Stimulated activated CD8-positive, alpha-beta memory T cell treated with anti-CD3 and anti-CD28 coated beads, Interleukin-2, amount 100 ng/mL, for 1 hour (primary cell): Measurements from ENCODE around the gene GP1BA.

Source experiments
- DNase-seq, 2 donors: peaks; one replicate each; pipeline ENCODE4 v3.0.0-alpha.2; 2020; ENCODE audit warnings: low read depth in 2 of 2

GP1BA gene

DNA sequence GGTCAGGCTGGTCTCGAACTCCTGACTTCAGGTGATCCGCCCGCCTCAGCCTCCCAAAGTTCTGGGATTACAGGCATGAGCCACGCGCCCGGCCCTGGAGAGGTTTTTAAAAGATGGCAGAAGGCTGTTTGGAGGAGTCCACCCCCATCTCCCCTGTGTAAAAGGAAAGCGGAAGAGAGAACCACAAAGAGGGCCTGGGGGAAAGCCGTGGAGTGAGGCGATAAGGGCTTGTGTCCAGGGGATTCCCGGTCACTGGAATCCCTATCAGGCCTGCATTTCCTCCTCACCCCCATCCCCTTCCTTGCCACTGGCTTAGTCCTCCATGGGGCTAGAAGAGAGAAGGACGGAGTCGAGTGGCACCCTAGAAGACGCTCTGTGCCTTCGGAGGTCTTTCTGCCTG, at the start of gene GP1BA:
Gene GP1BA (plus strand): TSS at position 315 of the 400 bp plus-strand sequence. CDS start 328 bp downstream, outside the sequence.
- DNase-seq, result no peak

- no peak for DNase-seq
These were observed 47.6 kb upstream of the GP1BA start for GRCh38 chr17:4884489-4884888.

DNA sequence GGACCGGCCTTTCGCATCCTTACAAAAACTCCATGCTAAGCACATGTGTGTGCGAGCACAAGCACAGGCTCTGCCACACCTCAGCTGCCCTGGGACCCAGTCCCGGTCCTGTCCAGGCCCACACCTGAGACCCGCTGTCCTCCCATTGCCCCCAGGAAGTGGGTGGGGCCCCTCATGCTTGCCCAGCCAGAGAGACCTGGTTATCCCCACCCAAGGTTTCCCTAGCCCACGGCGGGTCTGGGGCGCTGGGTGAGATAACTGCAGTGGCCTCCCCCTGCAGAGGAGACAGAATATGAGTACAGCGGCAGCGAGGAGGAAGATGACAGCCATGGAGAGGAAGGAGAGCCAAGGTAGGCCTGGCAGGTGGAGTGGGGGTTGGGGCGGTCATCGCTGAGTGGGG, 45.2 kb upstream of the GP1BA start:
- DNase-seq, result no peak

GRCh38 chr17:4887581-4887980, 44.5 kb upstream of the GP1BA start:
- no peak for DNase-seq

DNA sequence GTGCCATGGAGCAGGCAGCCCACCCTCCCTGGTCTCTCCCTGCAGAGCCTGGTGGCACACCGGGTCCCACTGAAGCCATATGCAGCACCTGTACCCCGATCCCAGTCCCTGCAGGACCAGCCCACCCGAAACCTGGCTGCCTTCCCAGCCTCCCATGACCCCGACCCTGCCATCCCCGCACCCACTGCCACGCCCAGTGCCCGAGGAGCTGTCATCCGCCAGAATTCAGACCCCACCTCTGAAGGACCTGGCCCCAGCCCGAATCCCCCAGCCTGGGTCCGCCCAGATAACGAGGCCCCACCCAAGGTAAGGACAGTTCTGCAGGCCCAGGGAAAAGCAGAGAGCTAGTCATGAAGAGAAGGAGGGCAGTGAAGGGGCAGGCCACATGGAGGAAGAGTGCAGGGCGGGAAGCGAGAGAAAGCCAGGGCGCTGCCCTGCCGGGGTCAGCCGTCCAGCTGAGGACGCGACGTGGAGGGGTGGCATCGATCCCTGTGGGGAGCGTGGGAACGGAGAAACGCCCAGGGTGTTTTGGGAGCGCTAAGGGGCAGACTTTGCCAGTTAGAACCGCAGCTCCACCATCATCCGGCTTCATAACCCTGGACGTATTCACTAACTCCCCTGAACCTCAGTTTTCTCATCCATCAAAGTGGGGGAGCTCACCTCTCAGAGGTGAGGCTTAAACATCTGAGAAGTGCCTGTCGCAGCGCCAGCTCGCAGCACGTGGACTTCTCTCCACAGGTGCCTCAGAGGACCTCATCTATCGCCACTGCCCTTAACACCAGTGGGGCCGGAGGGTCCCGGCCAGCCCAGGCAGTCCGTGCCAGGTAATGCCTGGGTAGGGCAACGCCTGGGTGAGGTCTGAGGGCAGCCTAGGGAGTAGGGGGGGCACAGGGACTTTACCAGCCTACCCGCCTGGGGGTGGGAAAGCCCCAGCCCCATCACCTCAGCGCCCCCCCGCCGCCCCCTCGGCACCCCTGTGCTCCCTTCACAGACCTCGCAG, 40.4 kb upstream of the GP1BA start:
- no peak for DNase-seq

DNA sequence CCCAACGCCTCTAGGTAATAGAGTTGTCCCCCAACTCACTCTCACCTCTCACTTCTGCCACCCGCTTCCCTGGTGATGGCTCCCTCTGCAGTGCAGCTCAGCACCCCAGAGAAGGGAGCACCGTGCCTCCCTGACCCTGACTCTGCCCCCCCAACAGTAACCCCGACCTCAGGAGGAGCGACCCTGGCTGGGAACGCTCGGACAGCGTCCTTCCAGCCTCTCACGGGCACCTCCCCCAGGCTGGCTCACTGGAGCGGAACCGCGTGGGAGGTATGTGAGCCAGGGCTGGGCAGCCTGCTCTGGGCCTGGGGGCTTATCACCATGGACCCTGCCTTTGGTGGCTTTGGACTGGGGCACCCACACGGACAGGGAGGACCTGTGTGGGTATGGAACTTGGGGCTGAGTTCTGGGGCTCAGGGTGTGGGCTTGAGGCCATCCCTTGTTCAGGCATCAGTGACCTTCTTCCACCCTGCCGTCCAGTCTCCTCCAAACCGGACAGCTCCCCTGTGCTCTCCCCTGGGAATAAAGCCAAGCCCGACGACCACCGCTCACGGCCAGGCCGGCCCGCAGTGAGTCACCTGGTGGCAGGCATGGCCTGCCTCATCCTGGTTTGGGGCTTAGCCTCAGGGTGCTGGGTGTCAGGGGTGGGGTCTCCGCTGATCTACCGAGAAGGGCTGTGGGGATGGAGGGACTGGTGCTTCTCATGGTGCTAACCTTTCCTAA, 39.4 kb upstream of the GP1BA start:
- no peak for DNase-seq

GRCh38 chr17:4893272-4893671, 38.8 kb upstream of the GP1BA start:
- DNase-seq, result no peak

DNA sequence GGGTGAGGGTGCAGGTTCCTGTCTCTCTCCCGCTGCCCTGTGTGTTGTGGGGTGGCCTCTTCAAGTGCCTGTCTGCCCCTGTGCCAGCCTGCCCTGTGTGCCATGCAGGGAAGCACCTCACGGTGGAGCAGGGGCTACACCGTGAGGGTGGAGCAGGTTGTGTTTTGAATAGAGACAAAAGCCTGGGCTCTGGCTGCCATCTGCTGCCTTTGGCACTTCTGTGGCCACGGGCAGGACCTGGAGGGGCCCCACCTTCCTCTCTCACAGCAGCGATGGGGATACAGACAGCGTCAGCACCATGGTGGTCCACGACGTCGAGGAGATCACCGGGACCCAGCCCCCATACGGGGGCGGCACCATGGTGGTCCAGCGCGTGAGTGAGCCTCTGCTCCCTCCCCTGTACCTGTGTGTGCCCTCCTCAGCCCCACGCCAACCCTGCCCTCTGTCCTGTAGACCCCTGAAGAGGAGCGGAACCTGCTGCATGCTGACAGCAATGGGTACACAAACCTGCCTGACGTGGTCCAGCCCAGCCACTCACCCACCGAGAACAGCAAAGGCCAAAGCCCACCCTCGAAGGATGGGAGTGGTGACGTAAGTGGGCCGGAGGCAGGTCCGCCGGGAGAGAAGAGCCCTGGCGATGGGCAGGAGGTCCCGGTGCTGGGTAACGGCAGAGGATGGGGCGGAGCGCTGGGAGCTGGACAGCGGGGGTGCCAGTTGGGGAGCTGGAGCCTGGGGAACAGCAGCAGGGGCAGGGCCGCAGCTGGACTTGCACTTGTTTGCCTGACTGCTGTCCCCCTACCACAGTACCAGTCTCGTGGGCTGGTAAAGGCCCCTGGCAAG, 38.1 kb upstream of the GP1BA start:
- no peak for DNase-seq

GRCh38 chr17:4895121-4895520, 37.0 kb upstream of the GP1BA start:
- no peak for DNase-seq

DNA sequence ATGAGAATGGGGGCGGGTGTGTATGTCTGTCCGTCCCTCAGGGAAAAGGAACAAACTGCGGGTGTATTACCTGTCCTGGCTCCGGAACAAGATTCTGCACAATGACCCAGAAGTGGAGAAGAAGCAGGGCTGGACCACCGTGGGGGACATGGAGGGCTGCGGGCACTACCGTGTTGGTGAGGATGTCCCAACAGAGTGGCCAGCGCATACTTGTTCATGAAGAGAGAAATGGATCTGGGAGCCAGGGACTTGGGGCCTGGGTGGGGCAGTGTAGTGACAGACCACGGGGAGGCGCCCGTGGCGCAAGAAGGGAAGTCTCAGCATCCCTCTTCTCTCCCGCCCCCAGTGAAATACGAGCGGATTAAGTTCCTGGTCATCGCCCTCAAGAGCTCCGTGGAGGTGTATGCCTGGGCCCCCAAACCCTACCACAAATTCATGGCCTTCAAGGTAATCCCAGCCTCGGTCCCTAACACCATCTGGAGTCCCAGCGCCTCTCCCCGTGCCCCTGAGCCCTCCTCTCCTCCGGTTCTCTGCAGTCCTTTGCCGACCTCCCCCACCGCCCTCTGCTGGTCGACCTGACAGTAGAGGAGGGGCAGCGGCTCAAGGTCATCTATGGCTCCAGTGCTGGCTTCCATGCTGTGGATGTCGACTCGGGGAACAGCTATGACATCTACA, 36.3 kb upstream of the GP1BA start:
- no peak for DNase-seq

GRCh38 chr17:4896332-4897197, 35.5 kb upstream of the GP1BA start:
- no peak for DNase-seq

GRCh38 chr17:4897198-4897687, 34.8 kb upstream of the GP1BA start:
- DNase-seq, result no peak

DNA sequence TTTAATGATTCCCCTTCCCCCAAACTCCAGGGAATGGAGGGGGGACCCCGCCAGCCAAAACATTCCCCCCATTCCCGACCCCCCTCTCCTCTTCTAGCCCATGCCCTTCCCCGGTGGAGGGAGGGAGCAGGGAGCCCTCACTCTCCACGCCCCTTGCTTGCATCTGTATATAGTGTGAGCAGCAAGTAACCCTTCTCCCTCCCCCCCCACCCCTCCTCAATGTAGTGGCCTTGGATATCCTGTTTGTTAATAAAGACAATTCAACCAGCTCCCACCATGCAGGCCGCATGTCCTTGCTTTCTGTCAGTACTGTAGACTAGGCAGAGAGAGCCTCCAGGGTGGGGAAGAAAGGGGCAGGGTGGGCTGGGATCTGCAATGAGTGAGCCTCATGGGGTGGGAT, 34.3 kb upstream of the GP1BA start:
- no peak for DNase-seq

DNA sequence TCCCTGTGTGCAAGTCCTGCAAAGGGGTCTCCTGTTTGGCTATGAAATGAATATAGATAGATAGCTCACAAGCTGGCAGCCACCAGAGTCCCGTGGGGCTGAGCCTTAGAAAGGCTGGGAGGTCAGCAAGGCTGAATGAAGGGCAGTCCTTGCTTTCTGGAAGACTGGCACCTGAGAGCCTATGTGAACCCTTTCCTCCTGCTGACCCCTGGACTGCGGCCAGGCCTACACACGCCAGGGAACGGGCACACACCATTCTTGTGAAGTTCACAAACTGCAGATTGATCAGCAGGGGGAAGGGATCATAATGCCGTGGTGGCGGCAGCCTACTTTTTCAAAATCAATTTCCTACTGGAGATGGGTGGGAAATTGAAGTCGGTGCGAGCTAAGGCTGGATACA, 33.7 kb upstream of the GP1BA start:
- DNase-seq, result no peak

GRCh38 chr17:4898927-4899326, 33.1 kb upstream of the GP1BA start:
- no peak for DNase-seq

DNA sequence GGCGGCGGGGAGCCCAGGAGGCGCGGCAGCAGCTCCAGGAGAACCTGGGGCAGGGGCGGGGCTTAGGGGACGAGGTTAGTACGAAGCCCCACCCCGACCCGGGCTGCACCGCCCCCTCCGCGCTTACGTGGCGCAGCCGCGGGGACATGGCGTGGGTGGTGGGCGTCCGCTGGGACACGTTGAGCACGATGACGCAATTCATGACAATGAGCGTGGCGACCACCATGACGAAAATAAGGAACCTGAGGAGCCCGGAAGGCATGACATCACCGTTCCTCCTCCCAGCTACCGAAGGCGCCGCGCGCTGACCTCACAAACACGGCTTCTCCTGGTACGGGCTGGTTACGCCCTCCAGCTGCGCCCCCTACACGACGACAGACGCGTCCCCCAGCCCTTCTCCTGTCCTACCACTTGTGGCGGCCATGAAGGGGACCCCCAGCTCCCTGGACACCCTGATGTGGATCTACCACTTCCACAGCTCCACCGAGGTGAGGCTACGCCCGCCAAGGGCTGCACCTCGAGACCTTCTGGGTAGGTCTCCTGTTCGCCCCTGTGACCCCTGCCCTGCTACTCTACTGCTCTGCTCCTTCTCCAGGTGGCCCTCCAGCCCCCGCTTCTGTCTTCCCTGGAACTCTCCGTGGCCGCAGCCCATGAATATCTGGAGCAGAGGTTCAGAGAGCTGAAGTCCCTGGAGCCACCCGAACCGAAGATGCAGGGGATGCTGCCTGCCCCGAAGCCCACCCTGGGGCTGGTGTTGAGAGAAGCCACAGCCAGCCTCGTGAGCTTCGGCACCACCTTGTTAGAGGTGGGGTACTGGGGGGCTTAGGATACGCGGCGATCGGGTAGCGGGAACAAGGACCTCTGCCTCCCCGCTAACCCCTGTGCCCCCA, 32.5 kb upstream of the GP1BA start, which contains the start of gene C17orf107:
Gene C17orf107 (plus strand): TSS at position 196 of the 890 bp plus-strand sequence. CDS start 227 bp downstream, at position 423.
- DNase-seq, result peak; percentile 86 to 87

- DNase-seq, result no peak
These were observed 31.6 kb upstream of the GP1BA start for GRCh38 chr17:4900231-4901107.

- DNase-seq, result no peak
These were observed 30.9 kb upstream of the GP1BA start for GRCh38 chr17:4901108-4901647.
